ENCODE data around the gene SLC28A2.

DNA sequence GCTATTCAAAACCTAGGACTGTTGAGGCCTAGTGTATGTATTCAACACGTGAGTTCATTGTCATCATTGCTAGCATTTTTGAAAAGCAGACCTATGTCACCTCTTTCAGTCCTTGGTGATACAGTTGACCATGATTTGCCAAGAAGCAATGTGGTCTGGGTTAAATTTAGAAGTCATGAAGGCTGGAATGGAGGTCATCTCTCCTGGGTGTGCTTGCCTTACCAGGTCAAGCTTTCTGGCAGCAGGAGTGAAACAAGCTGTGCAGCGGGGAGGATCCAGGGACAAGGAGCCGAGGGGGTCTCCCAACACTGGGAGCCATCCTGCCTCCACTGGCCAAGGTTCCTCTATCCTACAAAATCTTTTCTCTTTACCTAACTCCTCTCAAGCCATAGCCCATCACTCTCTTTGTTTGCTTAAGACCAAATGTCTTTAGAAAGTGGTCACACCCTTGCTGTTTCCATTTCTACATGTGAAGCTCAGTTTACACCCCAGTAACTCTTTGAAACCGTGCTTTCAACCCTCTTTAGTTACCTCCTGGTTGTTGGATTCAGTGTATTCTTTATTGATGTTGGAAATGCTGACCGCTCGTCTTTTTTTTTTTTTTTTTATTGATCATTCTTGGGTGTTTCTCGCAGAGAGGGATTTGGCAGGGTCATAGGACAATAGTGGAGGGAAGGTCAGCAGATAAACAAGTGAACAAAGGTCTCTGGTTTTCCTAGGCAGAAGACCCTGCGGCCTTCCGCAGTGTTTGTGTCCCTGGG lies 40.0 kb downstream of the SLC28A2 start:
- TF ChIP-seq, protein P1, sequence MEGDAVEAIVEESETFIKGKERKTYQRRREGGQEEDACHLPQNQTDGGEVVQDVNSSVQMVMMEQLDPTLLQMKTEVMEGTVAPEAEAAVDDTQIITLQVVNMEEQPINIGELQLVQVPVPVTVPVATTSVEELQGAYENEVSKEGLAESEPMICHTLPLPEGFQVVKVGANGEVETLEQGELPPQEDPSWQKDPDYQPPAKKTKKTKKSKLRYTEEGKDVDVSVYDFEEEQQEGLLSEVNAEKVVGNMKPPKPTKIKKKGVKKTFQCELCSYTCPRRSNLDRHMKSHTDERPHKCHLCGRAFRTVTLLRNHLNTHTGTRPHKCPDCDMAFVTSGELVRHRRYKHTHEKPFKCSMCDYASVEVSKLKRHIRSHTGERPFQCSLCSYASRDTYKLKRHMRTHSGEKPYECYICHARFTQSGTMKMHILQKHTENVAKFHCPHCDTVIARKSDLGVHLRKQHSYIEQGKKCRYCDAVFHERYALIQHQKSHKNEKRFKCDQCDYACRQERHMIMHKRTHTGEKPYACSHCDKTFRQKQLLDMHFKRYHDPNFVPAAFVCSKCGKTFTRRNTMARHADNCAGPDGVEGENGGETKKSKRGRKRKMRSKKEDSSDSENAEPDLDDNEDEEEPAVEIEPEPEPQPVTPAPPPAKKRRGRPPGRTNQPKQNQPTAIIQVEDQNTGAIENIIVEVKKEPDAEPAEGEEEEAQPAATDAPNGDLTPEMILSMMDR (IDR thresholded peaks at IDR 0.05) = no peak
- TF ChIP-seq POLR2AphosphoS5 (IDR thresholded peaks at IDR 0.05) (no peak), EP300 (IDR thresholded peaks at IDR 0.05) (no peak)

Data from stomach (tissue), 4 donors.